AG04449 (cell line): Measurements from ENCODE around the gene GHITM.
"Not testable (repeated sequence)": the region's sequence is repeated elsewhere in the genome, so short reads cannot be mapped to it uniquely, and the experiment has no call there.

Source experiments
- CTCF ChIA-PET: fragments of 350-600 bp; formaldehyde crosslinking; extraction: SDS; loops from one replicate; lab custom pipeline; 2021; ENCODE audit warnings: antibody characterized with exemption; lab: Yijun Ruan, JAX
- POLR2A ChIA-PET: fragments of 400-600, 350-600 bp; formaldehyde crosslinking; extraction: SDS; loops from one replicate; lab custom pipeline; 2020; ENCODE audit warnings: antibody characterized with exemption, inconsistent platforms; lab: Yijun Ruan, JAX
- DNase-seq: peaks from one replicate; pipeline ENCODE4 v3.0.0-alpha.2; 2010; ENCODE audit warnings: low read depth, low spot score
- H3K4me3 ChIP-seq: 2 replicates; pipeline ENCODE4 v1.5.1; 2011; ENCODE audit warnings: low read depth, mild to moderate bottlenecking, control low read depth, low read length
- CTCF ChIP-seq: IDR thresholded peaks from one replicate; pipeline ENCODE4 v1.5.1; 2011; ENCODE audit warnings: mild to moderate bottlenecking, moderate library complexity, low read length, control low read depth, inconsistent platforms; ENCODE audit not compliant: insufficient read depth; ENCODE audit errors: missing control alignments

Gene GHITM

GRCh38 chr10:84123362-84123761, 15.9 kb upstream of the GHITM start:
- ChIA-PET CTCF (no interaction called here), POLR2A (no interaction called here)
- no peak overlapping the region for H3K4me3 ChIP-seq
- no peak for TF ChIP-seq CTCF
- DNase-seq: no peak

- POLR2A ChIA-PET, DNase-seq, H3K4me3 ChIP-seq: not testable (repeated sequence)
- CTCF ChIA-PET: interaction anchor here (1.4 kb wide), 1 partner anchor 13 kb away, joined by 5 read pairs; the partner anchor contains the start of gene GHITM
These were observed 13.2 kb upstream of the GHITM start for GRCh38 chr10:84125910-84126784.

- no peak overlapping the region for H3K4me3 ChIP-seq
- ChIA-PET POLR2A (no interaction called here), CTCF (interaction anchor here (1.4 kb wide), 1 partner anchor 12 kb away, joined by 5 read pairs; the partner anchor contains the start of gene GHITM)
- TF ChIP-seq CTCF: no peak
- DNase-seq: no peak
These were observed 12.5 kb upstream of the GHITM start for GRCh38 chr10:84126785-84127167.

- POLR2A ChIA-PET: no interaction called here
These were observed 3.5 kb upstream of the GHITM start for GRCh38 chr10:84135836-84136235.

GRCh38 chr10:84137811-84138210, 1.5 kb upstream of the GHITM start:
- POLR2A ChIA-PET: no interaction called here
- CTCF ChIA-PET: interaction anchor here (1.5 to 4.3 kb wide), 2 partner anchors 9 to 11 kb away, joined by 3 to 27 read pairs; no protein-coding TSS in a partner anchor
- DNase-seq: no peak
- no peak overlapping the region for H3K4me3 ChIP-seq
- no peak for TF ChIP-seq CTCF

More at GRCh38 chr10:84135836-84136235, 3.5 kb upstream of the GHITM start:
- CTCF ChIA-PET: no interaction called here
- H3K4me3 ChIP-seq: no peak overlapping the region
- DNase-seq: no peak
- TF ChIP-seq CTCF: no peak

GRCh38 chr10:84138478-84139125, 707 bp upstream of the GHITM start:
- H3K4me3 ChIP-seq: peak overlapping the region; percentile 52
- DNase-seq: no peak
- ChIA-PET CTCF (interaction anchor here (1.2 to 4.3 kb wide), 3 partner anchors 8 to 11 kb away, joined by 3 to 27 read pairs (median 5); no protein-coding TSS in a partner anchor), POLR2A (interaction anchor here (0.6 to 0.8 kb wide), 2 partner anchors 10 to 137 kb away, joined by 3 read pairs; no protein-coding TSS in a partner anchor)
- TF ChIP-seq CTCF: no peak
